Fibroblast of skin of scalp (primary cell): Measurements from ENCODE around the gene SLC8B1.

Experiments
- DNase-seq: peaks from one replicate; pipeline ENCODE4 v3.0.0-alpha.2; 2013

SLC8B1 gene

GRCh38 chr12:113292547-113292946, 42.4 kb downstream of the SLC8B1 start:
- no peak for DNase-seq

DNA sequence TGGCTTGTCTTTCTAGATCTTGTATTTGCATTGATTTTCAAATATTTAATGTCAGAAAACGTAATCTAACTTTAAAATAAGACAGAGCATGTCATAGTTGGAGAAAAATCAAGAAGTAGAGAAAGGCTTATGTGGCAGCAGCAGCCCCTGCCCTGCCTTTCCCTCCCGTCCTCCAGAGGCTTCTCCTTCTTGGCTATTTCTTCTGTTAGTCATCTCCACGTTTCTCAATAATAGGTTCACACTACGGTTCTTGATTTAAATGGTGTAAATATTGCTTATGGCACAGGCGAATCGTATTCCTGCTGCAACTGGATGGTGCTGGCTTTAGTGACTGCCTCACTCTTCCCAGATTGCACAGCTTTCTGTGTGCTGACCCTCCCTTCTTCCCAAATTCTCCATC, 42.8 kb downstream of the SLC8B1 start:
- DNase-seq = peak; percentile 42

- DNase-seq = no peak
Measured at GRCh38 chr12:113291586-113291985, 43.3 kb downstream of the SLC8B1 start.

- DNase-seq = no peak
Measured at GRCh38 chr12:113290506-113290905, 44.4 kb downstream of the SLC8B1 start.

- no peak for DNase-seq
Measured at GRCh38 chr12:113289361-113289760, 45.5 kb downstream of the SLC8B1 start.

GRCh38 chr12:113287899-113288282, 47.0 kb downstream of the SLC8B1 start:
- DNase-seq = no peak

DNA sequence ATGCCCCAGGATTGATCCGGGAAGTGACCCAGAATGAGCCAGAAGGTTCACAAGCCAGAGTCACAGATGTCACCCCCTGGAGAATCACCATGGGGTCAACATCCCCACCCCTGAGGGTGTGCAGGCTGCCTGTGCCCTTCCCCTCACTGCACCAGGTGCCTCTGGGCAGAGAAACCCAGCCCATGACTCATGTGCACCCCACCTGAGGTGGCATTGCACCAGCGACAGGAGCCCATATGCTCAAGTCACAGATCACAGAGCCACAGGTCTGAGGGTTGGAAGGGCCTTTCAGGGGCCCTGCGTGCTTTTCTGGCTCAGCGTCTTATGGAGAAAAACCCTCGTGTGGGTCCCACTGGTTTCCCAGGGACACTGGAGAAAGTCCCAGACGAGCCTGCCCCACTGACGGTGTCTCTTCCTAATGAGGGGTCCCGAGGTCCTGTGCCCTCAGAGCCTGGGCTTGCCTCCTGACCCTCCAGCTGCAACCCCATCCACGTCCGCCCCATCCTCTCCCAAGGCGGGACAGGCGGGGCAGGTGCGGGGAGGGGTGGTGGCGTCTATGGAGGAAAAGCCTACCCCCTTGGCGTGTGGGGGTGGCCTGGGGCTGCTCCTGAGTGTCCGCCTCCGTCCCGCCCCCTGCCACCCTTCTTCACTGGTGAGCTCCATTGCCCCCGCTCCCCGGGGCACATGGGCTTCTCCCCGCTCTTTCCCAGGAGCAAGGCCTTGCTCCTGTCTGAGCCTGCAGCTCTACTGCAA, 47.6 kb downstream of the SLC8B1 start:
- no peak for DNase-seq

GRCh38 chr12:113286712-113287111, 48.2 kb downstream of the SLC8B1 start:
- DNase-seq = no peak

- peak; percentile 15 for DNase-seq
Measured at GRCh38 chr12:113285679-113286610, 49.0 kb downstream of the SLC8B1 start.

DNA sequence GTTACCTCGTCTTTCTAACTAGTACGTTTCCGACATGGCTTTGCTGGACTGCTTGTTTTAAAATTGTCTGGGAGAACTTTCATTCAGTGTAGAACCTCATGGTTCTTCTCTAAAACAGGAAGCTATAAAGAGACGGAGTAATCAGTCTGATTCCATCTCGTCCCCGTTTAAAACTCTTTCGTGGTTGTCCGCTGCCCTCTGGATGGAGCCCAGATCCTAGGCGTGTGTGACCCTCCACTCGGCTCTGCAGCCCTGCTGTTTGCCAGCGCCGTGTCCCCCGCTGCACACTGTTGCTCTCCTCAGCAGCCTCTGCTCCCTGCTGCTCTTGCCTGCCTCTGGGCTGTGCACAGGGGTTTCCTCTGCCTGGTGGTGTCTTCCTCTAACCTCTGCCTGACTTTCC, 50.2 kb downstream of the SLC8B1 start:
- no peak for DNase-seq

GRCh38 chr12:113278633-113279032, 56.3 kb downstream of the SLC8B1 start:
- no peak for DNase-seq

- DNase-seq = no peak
Measured at GRCh38 chr12:113278141-113278540, 56.8 kb downstream of the SLC8B1 start.

GRCh38 chr12:113277511-113277910, 57.4 kb downstream of the SLC8B1 start:
- no peak for DNase-seq

- no peak for DNase-seq
Measured at GRCh38 chr12:113276946-113277500, 57.9 kb downstream of the SLC8B1 start.

GRCh38 chr12:113276306-113276705, 58.6 kb downstream of the SLC8B1 start:
- no peak for DNase-seq

DNA sequence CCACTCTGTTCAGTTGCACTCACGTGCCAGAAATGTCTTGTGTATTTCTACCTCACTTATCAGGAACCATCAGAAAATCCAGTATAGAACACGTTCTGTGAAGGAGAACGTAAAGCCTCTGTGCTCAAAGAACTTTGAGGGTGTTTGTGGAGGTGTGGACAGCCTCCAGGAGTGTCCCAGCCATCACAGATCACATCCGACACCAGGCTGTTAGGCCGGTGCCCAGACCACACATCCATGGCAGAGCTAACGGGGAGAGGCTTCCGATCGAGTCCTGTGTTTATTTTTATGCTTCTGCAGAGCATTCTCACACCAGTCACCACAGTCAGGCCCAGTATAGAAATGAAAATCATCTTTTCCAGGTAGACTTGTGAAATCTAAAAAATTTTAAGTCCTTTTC, 60.1 kb downstream of the SLC8B1 start:
- DNase-seq = no peak

DNA sequence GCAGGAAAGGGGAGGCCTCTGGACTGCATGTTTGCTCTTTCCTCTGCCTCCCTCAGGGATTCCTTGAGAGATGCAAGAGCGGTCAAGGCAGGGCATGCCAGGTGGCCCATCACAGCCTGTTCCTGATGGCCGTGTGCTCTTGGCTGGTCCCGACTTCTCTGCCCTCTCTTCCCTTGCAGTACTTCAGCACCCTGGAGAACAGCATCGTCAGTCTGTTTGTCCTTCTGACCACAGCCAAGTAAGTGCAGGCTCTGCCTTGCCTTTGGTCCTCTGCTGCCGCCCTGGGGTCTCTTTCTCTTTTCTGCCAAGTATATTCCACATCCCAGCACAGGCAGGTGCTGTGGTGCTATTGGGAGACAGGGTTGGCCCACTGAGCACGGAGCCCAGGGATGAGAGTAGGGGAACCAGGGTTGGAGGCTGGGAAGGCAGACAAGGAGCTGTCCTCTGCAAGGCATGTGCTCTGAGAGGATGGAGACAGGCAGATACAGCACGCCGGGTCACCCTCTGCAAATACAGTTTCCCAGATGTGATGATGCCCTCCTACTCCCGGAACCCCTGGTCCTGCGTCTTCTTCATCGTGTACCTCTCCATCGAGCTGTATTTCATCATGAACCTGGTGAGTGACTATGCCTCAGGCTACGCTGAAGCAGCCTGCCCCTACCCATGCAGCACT, 61.7 kb downstream of the SLC8B1 start:
- DNase-seq = no peak

- DNase-seq = peak; percentile 82
Measured at GRCh38 chr12:113271853-113272561, 62.9 kb downstream of the SLC8B1 start.

GRCh38 chr12:113271466-113271852, 63.5 kb downstream of the SLC8B1 start:
- no peak for DNase-seq

- no peak for DNase-seq
Measured at GRCh38 chr12:113270709-113271009, 64.2 kb downstream of the SLC8B1 start.

DNA sequence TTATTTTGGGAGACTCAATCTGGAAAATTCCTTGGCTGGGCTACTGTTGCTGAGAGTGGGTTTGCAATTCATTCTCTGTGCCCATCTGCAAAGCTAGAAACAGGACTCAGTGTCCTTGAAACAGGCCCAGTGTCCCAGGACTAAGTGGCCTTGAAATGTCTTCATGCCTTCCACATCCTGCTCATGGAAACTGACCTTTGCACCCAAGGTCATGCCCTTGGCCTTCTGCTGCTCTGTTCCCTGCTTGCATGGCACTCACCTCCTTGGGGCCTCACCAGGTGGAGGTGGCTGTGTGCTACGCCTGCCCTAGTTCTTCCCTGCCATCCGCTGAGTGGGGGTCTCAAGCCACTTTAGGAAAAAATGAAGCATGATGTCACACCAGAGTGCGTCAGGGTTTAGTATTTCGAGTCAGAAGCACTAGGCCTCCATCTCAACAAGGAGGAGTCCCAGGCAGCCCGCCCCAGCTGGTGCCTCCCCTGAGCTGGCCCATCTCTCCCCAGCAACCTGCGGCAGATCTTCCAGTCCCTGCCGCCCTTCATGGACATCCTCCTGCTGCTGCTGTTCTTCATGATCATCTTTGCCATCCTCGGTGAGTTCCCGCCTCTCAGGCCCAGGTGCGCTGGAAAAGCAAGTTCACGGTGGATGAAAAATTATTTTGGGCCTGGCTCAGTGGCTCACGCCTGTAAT, 65.5 kb downstream of the SLC8B1 start:
- DNase-seq = no peak

- DNase-seq = no peak
Measured at GRCh38 chr12:113268621-113269020, 66.3 kb downstream of the SLC8B1 start.
